Urothelium cell line (cell line): ENCODE results near the gene RAPGEF5.

Experiments
- DNase-seq: peaks from one replicate; pipeline ENCODE4 v3.0.0; 2011; ENCODE audit warnings: low spot score, mixed read lengths
- FAIRE-seq: peaks from 2 replicates; lab custom pipeline; 2011; peaks lifted over from hg19 to GRCh38; lab: Jason Lieb, UNC

RAPGEF5 gene

DNA sequence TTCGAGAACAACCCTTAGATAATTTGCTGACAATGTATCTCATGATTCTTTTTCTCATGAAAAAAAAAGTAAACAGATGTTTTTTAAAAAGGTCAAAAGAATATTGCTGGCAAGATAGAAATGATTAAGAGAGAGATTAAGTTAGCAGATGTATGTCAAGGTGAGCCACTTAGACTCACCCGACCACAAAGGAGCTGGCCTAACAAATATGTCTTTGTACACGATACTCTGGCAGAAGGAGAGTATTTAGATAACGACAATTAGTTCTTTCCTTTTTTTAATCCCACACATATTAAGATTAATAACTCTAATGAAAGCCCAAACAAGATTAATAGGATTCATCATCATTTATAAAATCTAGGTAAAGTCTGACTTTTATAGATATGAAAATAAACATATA lies 156.7 kb downstream of the RAPGEF5 start:
- DNase-seq (no peak), FAIRE-seq (no peak)

DNA sequence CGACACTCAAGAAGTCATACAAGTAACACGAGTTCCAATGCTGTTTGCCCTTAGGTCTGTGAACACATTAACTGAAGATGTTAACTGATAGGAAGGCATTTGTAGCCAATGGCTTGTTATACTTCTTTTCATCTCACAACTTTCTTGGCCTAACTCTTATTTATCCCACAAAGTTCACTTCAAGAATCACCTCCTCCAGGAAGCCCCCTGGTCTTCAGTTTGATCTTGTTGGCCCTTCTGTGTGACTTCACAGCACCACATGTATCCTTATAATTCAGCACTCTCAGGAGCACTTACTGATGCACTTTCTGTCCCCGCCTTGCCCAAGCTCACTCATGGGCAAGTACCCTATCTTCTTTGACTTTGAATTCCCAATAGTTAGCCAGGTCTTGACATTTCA lies 159.6 kb downstream of the RAPGEF5 start:
- FAIRE-seq (no peak), DNase-seq (no peak)

DNA sequence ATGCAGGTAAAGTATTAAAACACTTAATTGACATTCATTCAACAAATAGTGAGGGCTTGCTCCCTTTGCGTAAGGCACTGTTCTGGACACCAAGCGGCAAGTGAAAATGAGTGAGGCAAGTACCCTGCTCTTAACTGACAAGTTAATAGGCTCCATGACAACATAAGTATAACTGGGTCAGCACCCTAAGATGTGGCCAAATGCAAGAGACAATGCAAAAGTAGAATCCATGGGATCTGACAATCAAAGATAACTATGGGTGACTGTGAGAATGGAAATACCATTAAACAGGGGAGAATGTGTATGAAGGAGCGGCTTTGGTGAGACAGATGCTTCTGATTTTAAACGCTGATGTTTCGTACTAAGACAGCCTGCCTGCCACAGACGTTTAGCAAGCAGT lies 160.5 kb downstream of the RAPGEF5 start:
- FAIRE-seq, result no peak

DNA sequence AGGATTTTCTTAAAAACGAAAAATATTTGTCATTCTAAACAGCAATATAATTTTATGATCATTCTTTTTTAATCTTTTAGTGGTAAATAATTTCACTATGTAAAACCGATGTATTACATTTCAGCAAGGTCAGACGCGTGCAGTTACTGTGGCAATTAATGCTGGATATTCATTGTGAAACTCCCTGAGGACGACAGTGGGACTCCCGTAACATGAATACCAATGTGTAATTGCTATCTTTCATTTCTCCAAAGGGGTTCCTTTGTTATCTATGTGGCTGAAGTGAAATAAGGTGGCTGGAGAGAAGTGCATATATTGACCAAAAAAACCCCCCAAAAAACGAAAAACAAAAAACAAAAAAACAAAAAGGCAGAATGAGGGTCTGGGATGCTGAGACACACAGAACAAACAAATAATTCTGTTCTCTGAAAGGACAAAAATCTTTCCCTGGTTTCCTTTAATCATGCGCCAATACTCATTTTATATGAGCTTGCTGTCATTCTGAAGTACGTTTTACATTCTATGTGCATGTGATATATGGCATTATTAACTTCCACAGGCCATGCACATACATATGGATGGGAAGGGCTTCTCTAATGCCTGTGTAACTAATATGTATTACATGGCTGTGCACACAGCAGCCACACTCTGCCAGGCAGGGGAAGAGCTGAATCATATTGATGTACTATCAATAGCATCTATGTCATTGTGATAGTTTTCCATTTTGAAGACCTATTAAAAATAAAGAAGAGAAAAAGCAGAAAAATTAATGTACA lies 161.4 kb downstream of the RAPGEF5 start:
- no peak for FAIRE-seq

More for the DNA sequence above, 160.5 kb downstream of the RAPGEF5 start:
- DNase-seq, result no peak

DNA sequence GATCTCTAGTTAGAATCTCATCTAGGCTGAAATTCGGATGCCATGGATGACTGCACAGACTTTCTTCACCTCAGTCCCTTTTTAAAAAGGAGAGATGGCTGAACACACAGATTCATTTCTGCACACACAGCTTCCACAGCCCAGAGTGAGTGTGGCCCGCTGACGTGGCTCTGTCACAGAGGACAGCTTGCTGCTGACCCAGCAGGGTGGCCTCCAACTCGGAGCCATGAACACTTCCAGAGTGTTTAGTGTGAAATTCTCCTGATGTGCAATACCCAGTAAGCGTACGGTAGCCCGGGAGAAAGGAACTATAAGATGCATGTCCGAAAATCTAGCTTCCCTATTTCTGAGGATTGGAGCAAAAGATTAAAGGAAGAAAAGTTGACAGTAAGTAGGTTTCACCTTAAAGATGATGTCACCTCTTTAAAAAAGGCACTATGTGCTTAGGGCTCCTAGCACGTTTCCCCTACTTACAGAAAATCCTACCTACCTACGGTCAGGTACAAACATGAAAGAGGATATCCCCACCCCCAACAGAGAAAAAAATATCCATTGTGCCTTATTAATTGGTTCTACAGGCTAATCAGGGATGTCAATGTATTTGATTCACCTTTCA lies 162.2 kb downstream of the RAPGEF5 start:
- FAIRE-seq (no peak), DNase-seq (no peak)

More for the DNA sequence above, 161.4 kb downstream of the RAPGEF5 start:
- no peak for DNase-seq

DNA sequence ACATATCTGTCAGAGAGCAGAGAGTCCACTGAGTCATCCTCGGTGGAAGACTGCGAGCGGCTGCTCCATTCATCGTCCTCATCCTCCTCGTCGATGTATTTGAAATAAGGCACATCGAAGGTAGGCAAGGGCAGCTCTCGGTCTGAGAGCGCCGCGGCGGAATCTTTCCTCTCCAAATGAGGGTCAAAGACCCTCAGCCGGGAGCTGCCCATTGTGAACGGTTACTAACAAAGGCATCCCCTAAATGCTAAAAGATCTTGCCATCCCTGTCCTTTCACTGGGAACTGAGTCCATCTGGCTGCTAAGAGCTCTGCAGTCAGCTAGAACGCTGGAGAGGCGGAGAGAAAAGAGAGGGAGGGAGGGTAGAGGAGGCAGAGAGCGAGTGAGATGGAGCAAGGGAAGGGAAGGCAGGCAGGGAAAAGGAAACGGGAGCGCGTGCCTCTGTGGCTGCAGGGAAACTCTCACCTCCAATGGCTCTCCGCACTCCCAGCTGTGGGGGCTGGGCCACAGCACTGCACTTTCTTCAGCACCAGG lies 163.4 kb downstream of the RAPGEF5 start:
- FAIRE-seq, result no peak
- DNase-seq, result no peak

DNA sequence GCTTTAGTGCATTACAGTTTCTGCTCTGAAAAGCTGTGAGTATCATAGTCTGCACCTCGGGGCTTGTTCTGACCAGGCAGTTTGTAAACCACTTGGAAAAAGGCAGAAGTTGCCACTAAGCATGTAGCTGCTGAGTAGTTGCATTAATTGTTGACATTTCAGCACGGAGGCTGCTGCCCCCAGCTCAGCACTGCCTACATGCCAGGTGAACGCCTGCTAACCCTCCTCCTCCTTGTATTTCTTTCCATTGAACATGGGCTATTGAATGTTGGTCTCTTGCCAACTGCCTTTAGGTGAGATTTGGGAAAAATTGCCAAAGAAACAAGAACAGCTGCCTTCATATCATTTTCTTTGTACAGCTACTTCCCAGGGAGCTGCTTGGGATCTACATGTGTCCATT lies 164.2 kb downstream of the RAPGEF5 start:
- no peak for DNase-seq
- no peak for FAIRE-seq

DNA sequence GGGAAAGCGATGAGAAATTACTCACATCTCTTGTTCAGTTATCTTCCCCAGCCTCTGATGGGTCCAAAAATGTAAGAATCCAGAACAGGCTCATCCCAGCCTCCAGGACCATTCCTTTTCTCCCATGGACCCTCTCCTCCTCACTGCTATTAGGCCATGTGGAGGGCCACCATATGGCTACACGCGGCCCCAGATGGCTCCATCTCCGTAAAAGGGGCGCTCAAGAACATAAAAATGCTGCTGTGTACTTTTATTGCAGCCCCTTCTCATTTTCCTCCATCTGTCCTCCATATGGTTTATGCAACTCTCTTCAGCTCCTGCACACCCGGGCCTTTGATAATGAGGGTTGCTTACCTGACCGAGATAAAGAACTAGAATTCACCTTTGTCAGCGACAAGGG lies 166.2 kb downstream of the RAPGEF5 start:
- DNase-seq, result no peak
- FAIRE-seq, result no peak

DNA sequence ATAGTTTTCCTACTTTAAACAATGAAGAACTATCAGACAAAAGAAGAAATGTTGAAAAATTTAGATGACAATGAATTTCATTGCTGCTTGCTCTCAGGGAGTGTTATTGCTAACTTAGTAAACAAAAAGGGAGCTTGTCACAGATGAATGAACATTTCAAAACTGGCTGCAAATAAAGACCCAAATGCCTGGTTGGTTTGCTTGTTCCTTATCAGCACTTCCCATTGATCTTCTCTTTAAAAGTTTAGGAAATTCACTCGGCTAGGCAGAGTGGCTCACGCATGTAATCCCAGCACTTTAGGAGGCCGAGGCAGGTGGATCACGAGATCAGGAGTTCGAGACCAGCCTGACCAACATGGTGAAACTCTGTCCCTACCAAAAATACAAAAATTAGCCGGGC lies 167.2 kb downstream of the RAPGEF5 start:
- no peak for FAIRE-seq
- no peak for DNase-seq

DNA sequence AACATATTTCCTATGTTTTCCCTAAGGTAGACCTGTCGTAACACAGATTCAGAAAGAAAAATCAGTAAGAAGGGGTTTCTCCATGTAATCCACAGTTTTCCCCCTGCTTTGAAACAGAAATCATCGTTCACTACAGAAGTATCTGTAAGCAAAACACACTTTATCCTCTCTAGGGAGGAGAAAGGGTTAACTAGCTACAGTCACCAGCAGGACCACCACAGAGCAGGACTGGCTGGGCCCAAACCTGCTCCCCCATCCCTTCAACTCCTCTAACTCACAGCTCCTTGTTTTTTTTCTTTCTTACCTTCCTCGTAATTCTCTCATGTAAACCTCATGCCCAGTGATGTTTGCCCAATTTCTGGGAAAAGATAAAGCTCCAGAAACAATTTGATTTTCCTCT lies 167.7 kb downstream of the RAPGEF5 start:
- no peak for DNase-seq
- no peak for FAIRE-seq

DNA sequence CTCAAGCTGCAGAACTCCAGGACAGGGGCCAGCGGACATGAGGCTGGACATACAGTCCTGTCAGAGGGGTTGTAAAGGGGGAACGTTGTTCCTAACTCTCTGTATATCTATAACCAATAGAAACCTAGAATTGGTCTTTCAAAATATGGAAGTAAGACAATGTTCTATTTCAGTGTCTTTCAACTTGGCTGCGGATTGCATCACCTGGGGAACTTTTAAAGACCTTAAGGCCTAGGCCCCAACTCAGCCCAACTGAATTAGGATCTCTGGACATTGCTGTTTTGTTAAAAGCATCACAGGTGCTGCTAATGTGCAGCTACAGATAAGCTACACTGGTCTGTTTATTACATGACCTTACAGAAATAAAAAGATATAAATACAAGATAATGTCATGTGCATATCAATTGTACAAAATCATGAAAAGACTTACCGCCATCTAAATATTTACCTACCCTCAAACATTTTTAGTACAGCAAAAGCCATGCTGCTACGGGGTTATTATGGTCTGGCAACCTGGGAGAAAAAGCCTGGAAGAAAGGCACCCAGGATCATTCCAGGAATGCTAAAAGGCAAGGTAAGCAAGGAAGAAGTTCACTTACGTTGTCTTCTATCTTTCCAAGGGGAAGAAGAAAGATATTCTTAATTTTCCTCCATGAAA lies 169.1 kb downstream of the RAPGEF5 start:
- no peak for FAIRE-seq
- DNase-seq, result no peak

DNA sequence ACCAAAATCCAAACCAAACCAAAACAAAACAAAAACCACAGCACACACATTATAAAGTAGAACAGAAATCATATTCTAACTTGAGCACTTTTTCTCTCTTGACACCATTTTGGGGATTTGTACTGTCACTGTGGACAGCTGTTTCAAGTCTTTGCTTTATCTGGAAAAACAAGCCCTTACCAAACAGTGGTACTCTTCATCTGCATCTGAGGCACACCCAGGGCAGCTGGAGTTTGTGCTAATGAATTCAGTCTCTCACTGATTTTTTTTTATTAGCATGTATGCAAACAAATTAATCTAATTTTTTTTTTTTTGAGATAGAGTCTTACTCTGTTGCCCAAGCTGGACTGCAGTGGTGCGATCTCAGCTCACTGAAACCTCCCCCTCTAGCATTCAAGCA lies 171.4 kb downstream of the RAPGEF5 start:
- no peak for FAIRE-seq
- DNase-seq, result no peak

DNA sequence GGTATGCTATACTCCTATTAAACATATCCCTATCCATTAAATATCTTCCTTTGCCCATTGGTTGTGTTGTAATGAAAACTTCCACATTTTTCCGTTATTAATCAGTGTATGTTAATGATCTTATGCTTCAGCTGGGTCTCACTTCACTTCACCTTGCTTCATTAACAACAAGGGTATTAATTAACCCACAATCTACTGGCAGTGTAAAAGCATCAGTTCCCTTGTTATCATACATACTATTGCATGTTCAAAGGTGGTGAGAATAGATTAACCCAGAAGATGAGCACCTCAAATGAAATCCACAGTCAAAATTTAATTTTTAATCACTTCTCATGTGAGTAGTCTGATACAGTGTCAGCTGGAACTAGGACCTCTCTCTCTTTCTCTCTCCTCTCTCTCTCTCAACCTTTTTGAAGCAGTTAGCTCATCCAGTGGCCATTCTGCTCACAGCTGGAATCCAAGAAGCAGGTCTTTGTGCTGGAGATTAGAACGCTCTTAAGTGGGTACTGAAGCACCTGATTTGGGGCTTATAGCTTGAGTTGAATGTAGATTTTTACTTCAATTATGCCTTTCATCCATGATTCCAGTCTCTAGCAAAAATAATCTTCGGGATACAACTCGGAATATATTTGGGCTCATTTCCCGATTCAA lies 172.3 kb downstream of the RAPGEF5 start:
- FAIRE-seq (no peak), DNase-seq (no peak)

DNA sequence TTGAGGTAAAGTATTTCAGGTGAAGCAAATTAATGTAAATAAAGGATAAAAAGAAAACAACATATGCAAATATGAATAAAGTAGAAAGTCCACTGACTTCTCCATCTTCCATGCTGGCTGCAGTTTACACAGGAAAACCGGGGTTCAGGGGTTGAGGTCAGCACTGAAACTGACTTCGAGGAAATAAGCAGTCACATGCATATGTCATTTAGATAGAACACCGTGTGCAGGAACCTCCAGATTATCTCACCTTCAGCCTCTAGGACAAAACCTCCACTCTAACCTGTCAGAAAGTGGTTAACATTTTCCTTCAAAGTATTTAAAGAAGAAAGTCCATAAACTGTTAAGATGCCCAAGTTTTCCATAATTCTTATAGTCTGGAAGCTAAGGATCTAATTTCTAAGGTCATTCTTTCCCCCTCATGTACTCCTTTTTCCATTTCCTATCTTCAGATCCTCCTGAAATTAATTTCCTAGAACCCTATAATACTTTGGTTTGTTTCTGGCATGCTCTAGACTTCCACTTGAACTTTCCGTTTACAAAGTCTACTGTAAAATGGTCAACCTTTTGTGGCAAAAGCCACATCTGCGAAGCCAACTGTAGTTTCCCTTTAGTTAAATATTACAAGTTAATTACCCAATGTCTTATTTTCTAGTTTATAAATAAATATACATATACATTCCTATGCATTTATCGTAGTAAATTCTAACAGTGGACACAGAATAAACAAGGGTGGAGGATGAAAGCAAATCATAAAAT lies 173.3 kb downstream of the RAPGEF5 start:
- DNase-seq (no peak), FAIRE-seq (no peak)

DNA sequence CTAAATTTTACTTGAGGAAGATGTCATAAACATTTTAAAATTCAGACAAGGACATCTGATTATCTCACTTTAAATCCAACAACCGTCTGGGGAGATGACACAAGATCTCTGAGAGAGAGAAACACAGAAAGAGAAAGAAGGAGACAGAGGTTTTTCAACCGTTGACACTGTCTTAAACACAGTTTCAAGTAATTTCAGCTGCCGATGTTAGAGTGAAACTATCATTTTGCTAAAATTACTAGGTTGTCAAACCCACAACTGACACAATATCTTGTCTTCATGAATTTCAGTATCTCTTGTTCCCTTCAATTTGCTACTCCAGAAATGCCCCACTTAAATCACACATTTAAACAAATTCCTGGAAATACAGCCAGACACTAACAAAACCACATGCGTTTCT lies 174.8 kb downstream of the RAPGEF5 start:
- DNase-seq, result no peak
- FAIRE-seq, result no peak

DNA sequence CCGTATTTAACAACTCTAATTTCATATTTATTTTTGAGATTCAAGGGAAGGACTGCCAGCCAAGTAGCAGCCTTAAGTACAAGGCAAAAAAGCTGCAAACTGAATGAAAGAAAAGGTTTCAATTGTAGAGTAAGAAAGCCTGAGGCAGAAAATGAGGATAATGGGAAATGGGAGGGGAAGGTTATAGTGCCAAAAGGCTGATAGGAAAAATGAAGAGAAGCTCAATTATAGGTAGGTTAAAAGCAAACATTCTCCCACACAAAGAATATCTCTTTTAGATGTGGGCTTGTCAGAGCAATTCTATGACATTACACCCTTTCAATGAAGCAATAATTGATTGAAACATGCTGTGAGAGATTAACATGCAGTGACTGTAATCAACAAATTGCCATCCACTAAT lies 175.3 kb downstream of the RAPGEF5 start:
- DNase-seq (no peak), FAIRE-seq (no peak)

DNA sequence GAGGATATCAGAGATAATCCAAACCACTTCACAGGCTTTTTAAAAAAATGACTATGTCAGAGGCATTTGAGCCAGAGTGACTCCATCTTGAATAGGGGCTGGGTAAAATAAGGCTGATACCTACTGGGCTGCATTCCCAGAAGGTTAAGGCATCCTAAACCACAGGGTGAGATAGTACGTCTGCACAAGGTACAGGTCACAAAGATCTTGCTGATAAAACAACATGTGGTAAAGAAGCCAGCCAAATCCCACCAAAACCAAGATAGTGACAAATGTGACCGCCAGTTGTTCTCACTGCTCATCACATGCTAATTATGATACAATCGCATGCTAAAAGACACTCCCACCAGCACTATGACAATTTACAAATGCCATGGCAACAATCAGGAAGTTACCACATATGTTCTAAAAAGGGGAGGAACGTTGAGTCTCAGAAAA lies 177.5 kb downstream of the RAPGEF5 start:
- DNase-seq (no peak), FAIRE-seq (no peak)

DNA sequence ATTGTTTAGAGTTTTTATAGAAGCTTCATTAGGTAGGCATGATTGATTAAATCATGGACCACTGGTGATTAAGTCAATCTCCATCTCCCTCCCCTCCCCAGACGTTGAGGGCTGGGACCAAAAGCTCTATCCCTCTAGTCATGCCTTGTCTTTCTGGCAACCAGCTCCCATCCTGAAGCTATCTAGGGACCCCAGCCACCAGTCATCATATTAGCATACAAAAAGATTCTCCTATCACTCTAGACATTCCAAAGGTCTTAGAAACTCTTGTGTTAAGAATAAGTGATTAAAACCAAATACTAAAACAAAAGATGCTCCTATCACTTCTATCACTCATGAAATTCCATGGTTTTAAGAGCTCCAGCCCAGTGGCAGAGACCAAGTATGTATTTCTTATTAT lies 178.2 kb downstream of the RAPGEF5 start:
- no peak for FAIRE-seq
- no peak for DNase-seq

DNA sequence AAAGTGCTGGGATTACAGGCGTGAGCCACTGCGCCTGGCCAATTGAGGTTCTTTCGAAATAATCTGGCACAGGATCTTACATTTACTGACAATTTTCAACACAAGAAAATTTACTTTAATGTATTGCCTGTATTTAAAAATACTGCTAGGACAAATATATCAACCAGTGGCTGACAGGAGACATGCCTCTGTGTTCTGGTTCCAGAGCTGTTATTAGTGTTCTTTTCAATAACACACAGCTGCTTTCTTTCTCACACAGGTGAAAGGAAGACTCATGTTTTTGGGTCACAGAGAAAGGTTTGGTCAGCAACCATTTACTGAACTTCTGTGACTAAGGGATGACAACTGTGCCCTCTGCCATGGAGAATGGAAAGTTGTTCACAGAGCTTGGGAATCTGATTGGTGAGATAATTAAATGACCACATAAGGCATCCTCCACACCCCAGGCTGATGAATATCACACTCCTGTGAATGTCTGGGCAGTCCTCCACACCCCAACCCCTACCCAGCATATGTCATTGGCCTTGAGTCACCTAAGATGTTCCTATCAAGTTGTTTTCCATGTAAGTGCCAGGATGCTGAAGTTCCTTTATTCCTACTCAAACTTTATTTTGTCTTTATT lies 180.1 kb downstream of the RAPGEF5 start:
- FAIRE-seq (no peak), DNase-seq (no peak)

DNA sequence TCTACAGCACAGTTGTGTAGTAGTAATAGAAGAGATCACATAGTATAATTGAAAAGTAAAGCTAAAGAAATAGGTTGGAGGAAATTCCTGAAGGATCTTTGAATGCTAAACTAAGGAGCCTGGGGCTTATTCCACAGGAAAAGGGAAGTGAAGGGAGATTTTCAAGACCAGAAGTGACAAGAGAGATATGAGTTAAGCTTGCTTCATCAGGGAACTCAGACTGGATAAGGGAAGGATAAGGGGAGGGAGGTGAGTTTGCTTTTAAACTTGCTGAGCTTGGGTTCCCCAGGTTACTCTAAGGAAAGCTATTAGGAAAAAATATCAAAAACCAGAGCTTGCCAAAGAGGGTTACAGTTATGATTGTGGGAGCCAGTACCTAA lies 182.4 kb downstream of the RAPGEF5 start:
- FAIRE-seq (no peak), DNase-seq (no peak)
